Measurements from ENCODE around the gene DAPK1.

GRCh38 chr9:87580941-87581438 is 83.3 kb downstream of the DAPK1 start:
- TF ChIP-seq POLR2A (IDR thresholded peaks at IDR 0.05) (no peak), CTCF (IDR thresholded peaks at IDR 0.05) (no peak), EP300 (IDR thresholded peaks at IDR 0.05; ENCODE audit: low read depth) (no peak)

Data from transverse colon (tissue), 3 donors.